Measurements from ENCODE around the gene RPS6KA2.
"Not testable (repeated sequence)": the region's sequence is repeated elsewhere in the genome, so short reads cannot be mapped to it uniquely, and the experiment has no call there.

RPS6KA2 gene

GRCh38 chr6:166405386-166405785 lies 221.7 kb downstream of the RPS6KA2 start:
- no peak overlapping the region for H3K4me3 ChIP-seq (ENCODE audit: low read depth, low read length)
- TF ChIP-seq, protein P1, sequence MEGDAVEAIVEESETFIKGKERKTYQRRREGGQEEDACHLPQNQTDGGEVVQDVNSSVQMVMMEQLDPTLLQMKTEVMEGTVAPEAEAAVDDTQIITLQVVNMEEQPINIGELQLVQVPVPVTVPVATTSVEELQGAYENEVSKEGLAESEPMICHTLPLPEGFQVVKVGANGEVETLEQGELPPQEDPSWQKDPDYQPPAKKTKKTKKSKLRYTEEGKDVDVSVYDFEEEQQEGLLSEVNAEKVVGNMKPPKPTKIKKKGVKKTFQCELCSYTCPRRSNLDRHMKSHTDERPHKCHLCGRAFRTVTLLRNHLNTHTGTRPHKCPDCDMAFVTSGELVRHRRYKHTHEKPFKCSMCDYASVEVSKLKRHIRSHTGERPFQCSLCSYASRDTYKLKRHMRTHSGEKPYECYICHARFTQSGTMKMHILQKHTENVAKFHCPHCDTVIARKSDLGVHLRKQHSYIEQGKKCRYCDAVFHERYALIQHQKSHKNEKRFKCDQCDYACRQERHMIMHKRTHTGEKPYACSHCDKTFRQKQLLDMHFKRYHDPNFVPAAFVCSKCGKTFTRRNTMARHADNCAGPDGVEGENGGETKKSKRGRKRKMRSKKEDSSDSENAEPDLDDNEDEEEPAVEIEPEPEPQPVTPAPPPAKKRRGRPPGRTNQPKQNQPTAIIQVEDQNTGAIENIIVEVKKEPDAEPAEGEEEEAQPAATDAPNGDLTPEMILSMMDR (IDR thresholded peaks at IDR 0.05; ENCODE audit: low read depth, low read length, missing control alignments): no peak
- DNase-seq (ENCODE audit: low read depth): no peak

DNA sequence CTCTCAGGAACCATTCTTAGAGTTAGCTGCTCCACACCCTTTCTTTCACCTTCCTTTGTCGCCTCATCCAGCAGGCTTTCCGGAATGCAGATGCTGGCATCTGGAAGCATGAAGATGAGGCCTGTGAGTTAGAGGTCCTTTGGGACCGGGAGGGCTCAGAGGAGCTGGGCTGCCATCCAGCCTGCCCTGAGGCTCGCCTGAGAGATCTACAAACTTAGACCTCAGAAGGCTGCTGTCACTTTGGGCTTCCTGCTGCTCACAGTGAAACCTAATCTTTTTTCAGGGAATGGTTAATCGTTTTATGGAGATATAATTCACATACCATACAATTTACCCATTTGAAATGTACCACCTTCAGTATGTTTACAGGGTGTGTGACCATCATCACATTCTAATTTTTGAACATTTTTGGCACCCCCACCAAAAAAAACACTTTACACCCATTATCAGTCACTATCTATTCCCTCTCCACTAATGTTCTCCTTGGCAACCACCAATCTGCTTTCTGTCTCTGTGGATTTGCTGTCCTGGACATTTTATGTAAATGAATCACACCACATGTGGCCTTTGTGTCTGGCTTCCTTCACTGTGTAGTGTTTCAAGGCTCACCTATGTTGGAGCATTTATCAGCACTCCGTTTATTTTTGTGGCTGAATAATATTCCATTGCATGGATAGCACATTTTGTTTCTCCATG lies 224.3 kb downstream of the RPS6KA2 start:
- no peak for DNase-seq (ENCODE audit: low read depth)
- TF ChIP-seq, protein P1 (IDR thresholded peaks at IDR 0.05; ENCODE audit: low read depth, low read length, missing control alignments): no peak
- H3K4me3 ChIP-seq (ENCODE audit: low read depth, low read length): no peak overlapping the region

GRCh38 chr6:166400649-166401250 lies 226.3 kb downstream of the RPS6KA2 start:
- TF ChIP-seq, protein P1 (IDR thresholded peaks at IDR 0.05; ENCODE audit: low read depth, low read length, missing control alignments): peak; percentile 81
- not testable (repeated sequence) for H3K4me3 ChIP-seq (ENCODE audit: low read depth, low read length); DNase-seq (ENCODE audit: low read depth)

DNA sequence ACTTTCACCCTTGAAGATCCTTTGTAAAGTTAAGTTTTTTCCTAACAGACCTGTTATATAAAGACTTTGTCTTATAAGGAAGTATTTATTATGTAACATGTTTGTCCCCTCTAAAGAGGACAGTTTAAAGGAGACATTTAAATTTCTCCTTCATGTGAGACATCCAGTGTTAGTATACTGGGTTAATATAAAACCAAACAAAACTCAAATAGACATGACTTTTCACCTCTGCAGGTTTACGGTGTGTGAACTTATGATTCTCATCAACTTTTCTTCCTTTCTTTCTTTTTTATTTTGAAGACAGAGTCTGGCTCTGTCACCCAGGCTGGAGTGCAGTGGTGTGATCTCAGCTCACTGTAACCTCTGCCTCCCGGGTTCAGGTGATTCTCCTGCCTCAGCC lies 226.9 kb downstream of the RPS6KA2 start:
- no peak overlapping the region for H3K4me3 ChIP-seq (ENCODE audit: low read depth, low read length)
- TF ChIP-seq, protein P1 (IDR thresholded peaks at IDR 0.05; ENCODE audit: low read depth, low read length, missing control alignments): no peak
- DNase-seq (ENCODE audit: low read depth): no peak

DNA sequence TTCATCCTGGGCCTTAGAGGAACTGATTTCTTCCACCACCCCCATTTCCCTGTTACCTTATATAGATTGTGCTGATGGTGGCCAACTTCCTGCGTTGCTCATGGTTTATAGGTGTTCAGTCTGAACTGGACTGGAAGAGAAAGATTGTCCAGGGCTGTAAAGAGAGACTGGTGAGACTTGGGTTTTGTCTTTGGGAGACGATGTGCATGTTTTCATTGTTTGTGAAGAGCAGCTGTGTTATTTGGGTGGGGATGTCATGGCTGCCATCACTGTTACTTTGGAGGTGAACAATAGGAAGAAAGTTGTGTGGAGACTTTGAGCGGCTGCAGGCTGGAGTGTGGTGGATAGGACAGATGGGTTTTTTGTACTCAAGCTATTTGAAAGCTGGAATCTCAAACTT lies 228.7 kb downstream of the RPS6KA2 start:
- TF ChIP-seq, protein P1 (IDR thresholded peaks at IDR 0.05; ENCODE audit: low read depth, low read length, missing control alignments): no peak
- no peak for DNase-seq (ENCODE audit: low read depth)
- no peak overlapping the region for H3K4me3 ChIP-seq (ENCODE audit: low read depth, low read length)

GRCh38 chr6:166397849-166398248 lies 229.2 kb downstream of the RPS6KA2 start:
- H3K4me3 ChIP-seq (ENCODE audit: low read depth, low read length): no peak overlapping the region
- TF ChIP-seq, protein P1 (IDR thresholded peaks at IDR 0.05; ENCODE audit: low read depth, low read length, missing control alignments): no peak
- DNase-seq (ENCODE audit: low read depth): no peak

DNA sequence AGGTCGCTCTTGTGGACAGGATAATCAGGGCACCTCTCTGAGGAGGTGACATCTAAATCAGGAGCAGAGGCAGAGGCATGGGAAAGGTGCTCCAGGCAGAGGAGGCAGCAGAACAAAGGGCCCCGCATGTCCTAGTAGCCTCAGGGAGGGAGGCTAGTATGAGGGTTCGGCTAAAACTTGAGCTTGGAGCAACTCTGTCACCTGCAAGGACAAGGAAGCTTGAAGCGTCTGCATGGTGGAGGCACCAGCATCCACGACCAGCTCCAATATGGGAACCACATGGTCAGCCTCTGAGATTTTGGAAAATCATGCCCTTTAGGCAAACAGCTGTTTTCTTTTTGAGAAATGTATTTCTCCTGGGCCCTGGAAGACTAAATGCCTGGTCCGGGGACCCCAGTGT lies 231.3 kb downstream of the RPS6KA2 start:
- no peak for DNase-seq (ENCODE audit: low read depth)
- TF ChIP-seq, protein P1 (IDR thresholded peaks at IDR 0.05; ENCODE audit: low read depth, low read length, missing control alignments): no peak
- no peak overlapping the region for H3K4me3 ChIP-seq (ENCODE audit: low read depth, low read length)

Data from GM12864 (cell line).